ENCODE data around the gene PTCH1.

Gene PTCH1

DNA sequence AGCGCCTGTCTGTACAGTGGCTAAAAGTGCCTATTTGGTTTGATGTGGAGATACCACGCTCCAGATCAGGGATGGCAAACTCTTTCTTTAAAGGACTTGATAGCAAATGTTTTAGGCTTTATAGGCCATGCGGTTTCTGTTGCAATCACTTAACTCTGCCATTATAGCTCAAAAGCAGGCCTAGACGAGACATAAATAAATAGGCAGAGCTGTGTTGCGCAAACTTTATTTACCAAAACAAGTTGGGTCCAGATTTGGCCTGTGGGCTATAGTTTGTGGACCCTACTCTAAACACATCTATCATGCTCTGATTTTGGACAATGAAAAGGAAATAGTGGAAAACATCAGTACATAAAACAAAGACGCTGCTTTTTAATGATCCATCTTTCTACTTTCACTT, 79.2 kb downstream of the PTCH1 start:
- no peak for DNase-seq (ENCODE audit: low spot score)

DNA sequence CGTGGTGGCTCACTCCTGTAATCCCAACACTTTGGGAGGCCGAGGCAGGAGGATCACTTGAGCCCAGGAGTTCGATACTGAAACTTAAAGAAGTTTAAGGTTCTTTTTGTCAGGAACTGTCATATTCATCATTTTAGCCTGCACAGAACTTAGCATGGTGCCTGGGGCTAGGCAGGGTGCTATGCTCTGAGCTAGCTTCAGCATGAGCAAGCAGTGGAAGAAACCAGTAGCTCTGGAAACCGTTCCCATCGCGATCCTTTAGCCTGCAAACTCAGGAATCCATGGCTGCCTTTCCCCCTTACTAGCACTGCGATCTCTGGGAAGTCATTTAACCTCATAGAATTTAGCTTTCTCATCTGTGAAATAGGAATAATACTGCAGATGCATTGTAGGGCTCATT, 80.4 kb downstream of the PTCH1 start:
- no peak for DNase-seq (ENCODE audit: low spot score)

DNA sequence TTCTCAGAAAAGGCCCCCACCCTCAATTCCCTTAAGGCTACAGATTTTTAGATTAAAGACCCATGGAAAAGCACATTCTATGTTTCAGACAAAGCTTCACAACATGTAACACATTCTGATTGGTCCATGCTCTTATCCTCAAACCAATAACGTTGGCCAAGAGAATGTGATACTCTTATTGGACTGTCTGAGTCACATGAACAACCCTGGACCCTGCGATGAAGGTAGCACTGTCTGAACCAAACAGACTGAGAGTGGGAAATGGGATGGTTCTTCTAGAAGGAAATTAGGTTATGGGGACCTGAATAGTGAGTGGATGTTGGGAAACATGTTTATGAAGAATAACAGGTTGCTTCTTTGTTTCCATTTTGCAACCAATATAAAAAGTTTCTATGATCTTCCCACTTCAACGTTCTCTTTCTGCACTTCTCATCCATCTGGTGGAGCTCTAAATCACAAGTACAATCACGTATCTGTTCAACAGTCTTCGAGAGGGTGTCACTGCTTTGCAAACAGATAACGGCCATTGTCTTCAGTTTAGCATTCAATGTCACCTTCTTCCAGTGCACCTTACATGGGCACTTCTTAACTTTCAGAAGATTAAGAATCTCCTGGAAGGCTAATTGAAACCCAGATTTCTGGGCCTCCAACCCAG, 81.6 kb downstream of the PTCH1 start:
- no peak for DNase-seq (ENCODE audit: low spot score)

DNA sequence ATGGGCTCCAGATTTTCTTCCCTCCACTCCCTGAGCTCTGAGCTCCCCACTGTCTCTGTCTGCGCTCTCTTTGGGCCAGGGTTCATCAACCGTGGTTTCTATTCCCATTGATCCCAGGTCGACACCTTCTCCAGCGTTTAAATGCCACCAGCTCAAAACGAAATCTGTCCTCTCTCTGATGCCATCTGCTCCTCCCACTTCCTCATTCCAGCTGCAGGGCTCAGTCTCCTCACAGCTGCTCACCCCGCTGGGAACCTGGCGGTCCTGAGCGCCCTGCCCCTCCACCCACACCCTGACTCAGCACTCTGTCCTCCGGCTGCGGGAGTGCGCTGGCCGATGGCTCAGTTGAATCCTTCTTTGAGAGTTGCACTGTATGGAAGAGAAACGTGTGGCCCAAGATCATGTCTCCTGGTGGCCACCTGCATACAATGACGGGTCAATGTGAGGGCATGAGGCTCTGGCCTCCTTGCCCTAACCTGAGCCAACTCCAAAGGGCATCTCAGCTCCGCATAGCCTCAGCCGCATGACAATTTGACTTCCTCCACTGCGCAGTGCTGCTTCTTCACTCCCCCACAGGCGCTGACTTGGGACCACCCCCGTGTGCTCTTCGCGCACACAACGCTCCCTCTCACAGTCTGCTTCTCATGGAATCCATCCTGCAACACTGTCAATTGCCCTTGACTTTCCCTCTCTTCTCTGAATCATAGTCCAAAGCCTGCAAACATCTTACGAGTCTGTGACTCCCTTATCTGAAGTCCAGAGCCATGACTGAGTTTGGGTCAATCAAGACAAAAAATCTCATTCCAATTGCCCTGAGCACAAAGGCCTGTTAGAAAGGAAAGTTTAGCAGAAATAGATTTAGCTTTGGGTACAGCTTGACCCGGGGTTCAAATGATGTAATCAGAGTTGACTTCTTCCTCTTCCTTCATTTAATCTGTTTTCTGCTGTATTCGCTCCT, 82.4 kb downstream of the PTCH1 start:
- DNase-seq (ENCODE audit: low spot score): no peak

DNA sequence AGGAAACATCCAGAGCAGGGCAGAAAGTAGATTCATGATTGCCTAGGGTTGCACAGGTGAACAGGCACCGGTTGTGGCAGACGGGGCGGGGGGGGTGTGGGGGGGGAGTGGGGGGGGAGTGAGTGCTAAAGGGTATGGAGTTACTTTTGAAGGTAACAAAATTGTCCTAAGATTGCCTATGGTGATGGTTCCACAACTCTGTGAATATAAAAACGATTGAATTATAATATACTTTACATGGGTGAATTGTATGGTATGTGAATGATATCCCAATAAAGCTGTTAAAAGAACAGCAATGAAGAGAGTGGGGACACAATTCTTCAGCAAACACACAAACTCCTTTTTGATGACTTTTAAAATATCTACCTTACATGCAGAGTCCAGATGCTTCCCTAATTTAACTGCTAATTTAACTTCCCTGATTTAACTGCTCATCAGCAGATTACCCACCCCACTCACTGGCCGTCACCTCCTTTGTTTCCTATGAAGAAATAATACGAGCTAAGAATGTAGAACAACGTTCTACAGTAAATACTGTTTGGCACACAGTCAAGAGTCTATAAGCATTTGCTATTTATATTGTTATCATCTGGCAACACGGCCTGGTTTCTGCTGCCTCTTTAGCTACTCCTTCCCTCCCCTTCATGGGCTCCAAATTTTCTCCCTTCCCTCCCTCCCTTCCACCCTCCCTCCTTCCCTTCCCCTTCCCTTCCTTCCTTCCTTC, 83.5 kb downstream of the PTCH1 start:
- no peak for DNase-seq (ENCODE audit: low spot score)

DNA sequence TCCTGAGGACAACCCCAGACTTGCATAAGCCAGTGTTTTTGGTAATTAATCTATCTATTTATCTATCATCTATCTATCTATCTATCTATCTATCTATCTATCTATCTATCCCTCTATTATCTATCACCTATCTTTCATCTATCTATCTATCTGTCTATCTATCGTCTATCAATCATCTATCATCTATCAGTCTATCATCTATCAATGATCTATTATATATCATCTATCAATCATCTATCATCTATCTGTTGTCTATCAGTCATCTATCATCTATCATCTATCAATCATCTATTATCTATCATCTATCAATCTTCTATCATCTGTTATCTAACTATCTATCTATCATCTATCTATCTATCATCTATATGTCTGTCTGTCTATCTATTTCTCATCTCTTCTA, 85.5 kb downstream of the PTCH1 start:
- no peak for DNase-seq (ENCODE audit: low spot score)

DNA sequence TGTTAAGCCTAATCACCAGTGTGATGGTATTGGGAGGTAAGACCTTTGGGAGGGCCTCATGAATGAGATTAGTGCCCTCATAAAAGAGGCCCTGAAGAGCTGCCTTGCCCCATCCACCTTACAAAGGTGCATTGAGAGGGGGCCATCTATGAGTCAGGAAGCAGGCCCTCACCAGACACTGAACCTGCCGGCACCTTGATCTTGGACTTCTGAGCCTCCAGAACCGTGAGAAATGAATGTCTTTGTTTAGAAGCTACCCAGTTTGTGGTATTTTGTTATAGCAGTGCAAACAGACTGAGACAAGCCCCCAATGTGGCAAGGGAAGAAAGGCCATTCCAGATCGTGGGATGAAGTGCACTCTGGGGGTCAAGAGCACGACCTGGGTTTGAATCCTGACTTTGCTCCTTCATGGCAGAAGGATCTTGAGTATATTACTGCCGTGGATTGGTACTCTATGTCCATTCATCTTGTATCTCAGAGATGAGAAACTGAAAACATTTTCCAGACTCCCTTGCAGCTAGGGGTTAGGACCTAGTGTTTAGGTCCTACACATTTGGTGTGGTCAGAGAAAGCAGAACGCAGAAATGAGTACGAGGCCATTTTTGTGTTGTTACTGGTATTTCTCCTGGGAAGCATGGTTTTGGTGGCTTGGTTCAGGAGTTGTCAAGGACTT, 86.7 kb downstream of the PTCH1 start:
- no peak for DNase-seq (ENCODE audit: low spot score)

DNA sequence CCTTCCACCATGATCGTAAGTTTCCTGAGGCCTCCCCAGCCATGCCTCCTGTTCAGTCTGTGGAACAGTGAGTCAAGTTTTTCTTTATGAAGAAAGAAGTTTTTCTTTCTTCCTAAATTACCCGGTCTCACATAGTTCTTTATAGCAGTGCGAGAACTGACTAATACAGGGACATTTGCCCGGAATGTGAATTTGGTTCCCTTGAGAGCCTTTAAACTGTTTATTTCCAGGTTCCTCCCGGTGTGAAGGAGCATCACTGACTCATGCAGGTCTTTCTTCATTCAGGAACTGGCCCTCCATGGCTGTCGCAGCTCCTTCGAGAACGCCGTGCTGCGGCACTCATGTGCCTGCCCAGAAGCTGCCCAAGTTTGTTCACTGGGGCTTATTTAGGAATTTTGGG, 87.7 kb downstream of the PTCH1 start:
- no peak for DNase-seq (ENCODE audit: low spot score)

DNA sequence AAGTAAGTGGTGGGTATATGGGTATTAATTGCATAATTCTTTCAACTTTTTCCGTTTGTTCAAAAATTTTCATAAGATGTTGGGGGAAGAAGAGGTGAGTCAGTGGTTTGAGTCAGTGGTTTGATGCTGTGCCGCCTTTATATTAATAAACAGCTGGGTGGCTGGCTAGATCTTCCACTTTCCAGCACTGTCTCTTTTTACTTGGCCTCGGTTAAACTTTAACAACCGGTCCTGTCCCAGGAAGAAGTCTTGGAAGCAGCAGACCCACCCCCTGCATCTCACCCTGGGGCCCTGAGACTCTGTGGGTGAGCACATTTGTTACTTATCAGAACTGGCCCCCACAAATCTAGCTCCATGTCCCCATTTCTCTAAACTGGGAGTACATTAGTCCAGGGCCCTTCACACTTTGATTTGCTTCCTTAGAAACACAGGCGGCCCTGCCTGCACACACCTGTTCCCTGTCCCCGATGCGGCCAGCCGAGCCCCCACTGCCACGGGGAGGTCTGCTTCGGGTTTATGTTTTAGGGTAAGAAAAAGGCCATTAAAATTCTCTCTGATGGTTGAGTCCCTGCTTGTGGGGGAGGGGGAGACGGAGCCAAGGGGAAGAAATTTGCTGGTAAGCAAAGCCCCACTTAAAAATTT, 90.7 kb downstream of the PTCH1 start:
- DNase-seq (ENCODE audit: low spot score): peak; percentile 53

DNA sequence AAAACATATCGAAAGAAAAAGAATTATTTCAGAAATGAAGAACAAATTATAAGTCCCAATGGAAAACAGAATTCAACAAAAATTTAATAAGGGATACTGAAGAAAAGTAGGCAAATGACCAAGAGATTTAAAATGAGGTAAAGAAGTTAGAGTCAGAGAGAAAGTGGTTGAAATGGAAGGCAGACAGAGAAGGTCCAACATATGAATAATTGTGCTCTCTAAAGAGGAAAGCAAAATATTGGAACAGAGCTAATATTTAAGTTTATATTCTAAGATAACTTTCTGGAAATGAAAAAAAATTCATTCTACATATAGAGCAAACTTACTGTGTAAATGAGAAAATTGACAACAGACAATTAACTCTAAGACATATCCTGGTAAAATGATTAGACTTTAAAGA, 94.1 kb downstream of the PTCH1 start:
- DNase-seq (ENCODE audit: low spot score): no peak

DNA sequence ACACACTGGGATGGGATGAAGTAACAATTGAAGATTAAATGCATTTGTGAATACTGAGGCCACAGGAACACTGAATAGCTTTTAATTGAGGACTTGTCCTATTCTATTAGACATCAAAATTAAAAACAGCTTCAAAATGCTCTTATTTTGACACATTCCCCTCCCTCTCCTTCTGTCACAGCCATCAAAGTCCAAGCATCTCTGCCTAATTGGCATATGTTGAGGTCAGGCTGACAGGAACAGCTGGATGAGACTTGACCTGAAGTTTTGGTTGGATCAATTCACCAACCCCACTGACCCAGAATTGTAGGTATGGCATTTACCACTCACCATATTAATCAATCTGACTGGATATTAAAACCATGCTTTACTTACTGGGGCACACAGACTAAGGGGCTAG, 96.3 kb downstream of the PTCH1 start:
- no peak for DNase-seq (ENCODE audit: low spot score)

DNA sequence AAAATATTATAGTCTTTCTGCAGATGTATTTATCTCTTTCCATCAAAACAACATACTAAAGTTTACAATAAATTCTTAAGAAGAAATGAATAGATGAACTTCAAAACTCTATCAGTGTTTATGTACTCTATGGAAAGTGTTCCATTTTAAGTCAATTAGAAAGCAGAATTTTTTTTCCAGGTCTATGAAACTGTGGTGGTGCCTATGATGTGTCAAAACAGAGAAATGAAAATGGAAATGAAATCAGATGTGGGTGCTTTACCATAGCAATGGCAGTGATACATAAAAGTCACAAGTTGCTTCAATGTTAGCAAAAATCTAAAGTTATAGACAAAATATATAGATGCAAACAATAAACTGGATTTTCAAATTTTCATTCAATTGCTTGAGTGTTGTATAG, 97.3 kb downstream of the PTCH1 start:
- no peak for DNase-seq (ENCODE audit: low spot score)

DNA sequence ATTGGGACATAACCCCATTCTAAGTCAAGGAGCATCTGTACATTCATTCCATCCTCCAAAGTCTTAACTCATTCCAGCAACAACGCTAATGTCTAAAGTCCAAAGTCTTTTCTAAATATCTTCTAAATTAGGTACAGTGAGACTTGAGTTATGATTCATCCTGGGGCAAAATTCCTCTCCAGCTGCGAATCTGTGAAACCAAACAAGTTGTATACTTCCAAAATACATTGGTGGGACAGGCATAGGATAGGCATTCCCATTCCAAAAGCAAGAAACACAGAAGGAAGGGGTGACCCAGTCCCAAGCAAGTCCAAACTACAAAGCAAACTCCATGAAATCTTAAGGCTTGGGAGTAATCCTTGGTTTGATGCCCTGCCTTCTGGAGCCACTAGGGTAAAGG, 101.6 kb downstream of the PTCH1 start:
- DNase-seq (ENCODE audit: low spot score): no peak

DNA sequence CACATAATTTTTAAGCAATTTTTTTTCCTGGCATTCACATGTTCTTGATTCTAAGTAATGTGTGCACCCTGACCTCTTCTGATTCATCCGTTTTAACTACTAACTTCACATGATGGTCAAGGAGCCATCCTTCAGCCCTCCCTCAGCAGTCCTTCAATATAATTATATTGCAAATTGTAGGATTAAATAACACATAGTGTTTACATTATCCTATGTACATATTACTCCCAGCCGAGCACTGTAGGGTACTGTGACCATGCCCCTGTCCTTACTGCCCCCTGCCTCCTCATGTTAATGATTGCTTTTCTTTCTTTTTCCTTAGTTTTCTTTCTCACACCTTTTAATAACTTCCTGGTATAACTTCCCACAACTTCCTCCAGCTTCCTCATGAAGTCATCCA, 103.0 kb downstream of the PTCH1 start:
- no peak for DNase-seq (ENCODE audit: low spot score)

DNA sequence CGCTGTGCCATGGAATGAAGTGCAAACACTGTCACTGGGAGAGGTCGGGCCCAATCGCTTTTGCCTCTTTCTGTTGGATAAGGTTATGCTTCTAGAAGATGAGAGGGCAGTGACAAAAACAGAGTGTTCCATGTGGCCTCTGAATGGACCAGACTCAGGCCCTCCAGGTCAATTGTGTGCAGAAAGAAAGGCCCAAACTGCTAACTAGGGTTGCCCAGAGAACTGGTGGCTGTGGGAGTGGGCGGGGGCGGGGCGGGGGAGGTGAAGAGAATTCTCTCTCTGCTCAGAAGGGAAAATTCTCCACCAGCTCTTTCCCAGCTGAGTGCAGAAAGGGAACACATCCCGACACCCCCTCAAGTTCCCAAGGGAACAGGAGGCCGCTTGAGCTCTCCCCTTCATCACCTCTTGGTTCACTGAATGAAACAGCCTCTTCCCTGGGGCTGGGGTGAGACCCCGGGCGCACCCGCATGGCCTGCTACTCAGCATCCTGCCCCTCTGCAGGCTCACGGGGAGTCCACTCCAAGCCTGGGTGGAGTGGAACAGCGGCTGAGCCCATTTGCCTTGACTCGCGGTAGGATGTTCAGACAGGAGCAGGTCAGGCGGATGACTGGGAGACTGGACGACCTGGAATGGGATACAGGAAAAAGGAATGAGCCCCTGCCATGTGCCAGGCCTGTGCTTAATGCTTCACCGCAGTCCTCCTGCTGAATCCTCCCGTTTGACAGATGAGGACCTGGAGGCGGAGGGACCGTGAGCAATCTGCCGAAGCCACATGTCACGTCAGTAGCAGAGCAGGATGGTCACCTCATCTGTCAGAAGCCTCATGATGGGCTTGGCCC, 105.5 kb downstream of the PTCH1 start:
- no peak for DNase-seq (ENCODE audit: low spot score)

DNA sequence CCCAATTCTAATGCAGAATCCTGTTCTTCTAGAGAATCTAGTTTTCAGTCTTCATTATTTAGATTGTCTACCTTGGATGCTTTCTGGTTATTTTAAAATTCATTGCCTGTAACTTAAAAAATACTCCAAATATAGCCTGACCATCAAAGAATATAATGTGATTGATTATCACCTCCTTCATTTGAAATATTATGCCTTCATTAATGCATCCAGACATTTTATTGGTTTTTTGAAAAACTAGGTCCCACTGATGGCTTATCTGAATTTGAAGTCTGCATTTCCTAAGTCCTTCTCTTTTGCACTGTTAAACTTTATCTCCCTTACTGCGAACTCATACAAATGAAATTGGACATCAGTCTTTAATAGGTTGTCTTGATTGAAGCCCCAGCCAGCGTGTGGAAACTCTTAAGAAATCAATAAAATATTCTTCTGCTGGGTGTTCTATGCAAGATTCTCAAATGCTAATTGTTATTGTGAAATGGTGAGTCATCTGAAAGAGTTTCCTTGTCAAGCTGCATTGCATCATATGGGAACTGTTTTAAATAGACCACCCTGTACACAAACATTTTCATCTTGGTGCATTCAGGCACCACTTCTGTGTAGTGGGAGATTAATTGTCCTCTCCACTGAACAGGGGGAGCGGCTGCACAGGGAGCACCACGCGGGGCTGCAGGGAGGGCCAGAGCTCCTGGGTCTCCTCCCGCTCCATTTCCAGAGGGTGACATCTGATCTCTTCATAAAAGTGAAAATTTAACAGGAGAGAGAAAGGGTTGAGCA, 106.9 kb downstream of the PTCH1 start:
- no peak for DNase-seq (ENCODE audit: low spot score)

DNA sequence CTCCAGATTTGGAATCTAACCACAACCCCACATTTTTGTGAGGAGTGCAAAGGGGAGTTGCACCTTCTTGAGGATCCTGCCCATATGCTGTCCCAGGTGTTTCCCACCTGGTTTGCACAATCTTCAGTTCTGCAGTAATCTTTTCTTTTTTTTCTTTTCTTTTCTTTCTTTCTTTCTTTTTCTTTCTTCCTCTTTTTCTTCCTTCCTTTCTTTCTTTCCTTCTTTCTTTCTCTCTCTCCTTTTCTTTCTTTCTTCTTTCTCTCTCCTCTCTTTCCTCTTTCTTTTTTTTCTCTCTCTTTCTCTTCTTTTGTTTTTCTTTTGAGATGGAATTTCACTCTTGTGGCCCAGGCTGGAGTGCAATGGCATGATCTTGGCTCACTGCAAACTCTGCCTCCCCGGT, 109.2 kb downstream of the PTCH1 start:
- DNase-seq (ENCODE audit: low spot score): no peak

DNA sequence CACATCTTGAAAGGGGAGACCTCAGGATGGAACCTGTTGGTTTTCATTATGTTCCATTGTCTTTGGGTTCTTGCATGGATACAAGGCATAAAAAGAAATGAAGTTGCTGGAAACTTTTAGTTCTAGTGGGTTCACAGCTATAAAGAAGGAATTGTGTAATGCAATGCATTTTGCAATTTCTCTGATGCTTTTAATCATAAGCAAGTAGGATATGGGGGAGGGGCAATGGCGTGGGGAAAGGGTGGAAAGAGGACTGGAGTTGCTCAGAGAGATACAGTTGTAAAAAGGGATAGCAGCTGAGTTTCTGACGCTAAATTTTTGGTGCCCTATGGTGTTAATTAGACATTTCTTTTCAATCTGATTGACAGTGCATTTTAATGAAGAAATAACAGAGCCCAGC, 110.7 kb downstream of the PTCH1 start:
- no peak for DNase-seq (ENCODE audit: low spot score)

DNA sequence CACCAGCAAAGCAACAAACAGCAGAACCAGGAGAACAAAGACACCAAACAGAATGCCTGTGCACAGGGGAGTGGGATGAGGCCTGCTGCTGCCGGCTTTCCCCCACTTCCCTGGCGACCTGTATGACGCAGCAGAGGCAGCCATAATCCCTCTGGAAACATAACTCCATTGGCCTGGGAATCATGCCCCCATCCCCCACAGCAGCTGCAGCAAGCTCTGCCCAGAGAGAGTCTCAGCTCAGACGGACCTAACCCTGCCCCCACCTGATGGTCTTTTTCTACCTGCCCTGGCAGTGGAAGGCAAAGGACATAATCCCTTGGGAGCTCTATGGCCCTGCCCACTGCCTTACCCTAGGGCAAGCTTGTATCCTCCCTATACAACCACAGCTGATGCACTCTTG, 117.5 kb downstream of the PTCH1 start:
- no peak for DNase-seq (ENCODE audit: low spot score)
